ENCODE results near the gene NQO2. TPM values are rescaled to one million over a fixed set of nuclear protein-coding genes. Genes with fewer than 3 reads are reported as not detected.

NQO2 gene
- total and polyA plus RNA-seq, 2 of the 13 experiments (the other 11 are each of a cell fraction or from before 2014, with no cell fraction given), result 32.2 to 56.5 TPM

- Histone ChIP-seq H3K9me3 (ENCODE audit: low read length) (no peaks in the 10 kb centered on the region), H3K4me3 (replicated peaks in 1 of 3; ENCODE audit: insufficient read depth in 1 of 3, low read depth in 2 of 3, low read length in 3 of 3) (no peak overlapping the region), H3K79me2 (ENCODE audit: insufficient read depth, low read length) (peaks cover 4% of the 10 kb centered on the region), H2AFZ (ENCODE audit: low read length) (no peak overlapping the region), H3K4me1 (ENCODE audit: insufficient read depth, low read length) (peaks cover 26% of the 10 kb centered on the region), H4K20me1 (ENCODE audit: insufficient read depth, low read length) (no peaks in the 10 kb centered on the region; the same call in 1 of the 2 replicates), H3K4me2 (ENCODE audit: low read depth, low read length) (no peak overlapping the region), H3K9ac (ENCODE audit: insufficient read depth, low read depth, low read length) (no peak overlapping the region), H3K27me3 (ENCODE audit: control insufficient read depth in 1 of 2, insufficient read depth in 2 of 2, low read length in 2 of 2) (peaks cover 0 to 12% of the 10 kb centered on the region in 2 experiments; a peak in 3 of 5 replicates), H3K27ac (ENCODE audit: extremely low read length, insufficient read depth, low read length) (no peak overlapping the region), H3K36me3 (replicated peaks in 1 of 2; ENCODE audit: control insufficient read depth in 1 of 2, insufficient read depth in 2 of 2, low read length in 2 of 2) (no peaks in the 10 kb centered on the region)
- FAIRE-seq (no peak), ATAC-seq (no peak), DNase-seq (ENCODE audit: low spot score) (no peak)
- intact Hi-C loops (cut with micrococcal nuclease; ENCODE audit: unreplicated experiment), result loop anchor here (10.0 kb wide), 1 partner anchor 53 kb away; the partner anchor contains the start of gene BPHL
- WGBS (ENCODE audit: low lambda C conversion rate), result 86% methylated on average over 5 of the region's 5 CpGs
- ChIA-PET CTCF (ENCODE audit: low intra/inter-chr PET ratio, low total read pairs) (no interaction called here), POLR2A (no interaction called here)
- in situ Hi-C loops (cut with HindIII; ENCODE audit: extremely low pct_ligation_motif_present, low pct_unique_long_range_greater_than_20kb), result no loop called here
- no peak for TF ChIP-seq ZNF562 (CRISPR knock-in tag; IDR thresholded peaks at IDR 0.05; ENCODE audit: borderline replicate concordance)
- no peak for TF ChIP-seq TSC22D2 (CRISPR knock-in tag; IDR thresholded peaks at IDR 0.05; ENCODE audit: borderline replicate concordance)
- TF ChIP-seq THAP11 (CRISPR knock-in tag; IDR thresholded peaks at IDR 0.05), result no peak
- TF ChIP-seq, protein P1, sequence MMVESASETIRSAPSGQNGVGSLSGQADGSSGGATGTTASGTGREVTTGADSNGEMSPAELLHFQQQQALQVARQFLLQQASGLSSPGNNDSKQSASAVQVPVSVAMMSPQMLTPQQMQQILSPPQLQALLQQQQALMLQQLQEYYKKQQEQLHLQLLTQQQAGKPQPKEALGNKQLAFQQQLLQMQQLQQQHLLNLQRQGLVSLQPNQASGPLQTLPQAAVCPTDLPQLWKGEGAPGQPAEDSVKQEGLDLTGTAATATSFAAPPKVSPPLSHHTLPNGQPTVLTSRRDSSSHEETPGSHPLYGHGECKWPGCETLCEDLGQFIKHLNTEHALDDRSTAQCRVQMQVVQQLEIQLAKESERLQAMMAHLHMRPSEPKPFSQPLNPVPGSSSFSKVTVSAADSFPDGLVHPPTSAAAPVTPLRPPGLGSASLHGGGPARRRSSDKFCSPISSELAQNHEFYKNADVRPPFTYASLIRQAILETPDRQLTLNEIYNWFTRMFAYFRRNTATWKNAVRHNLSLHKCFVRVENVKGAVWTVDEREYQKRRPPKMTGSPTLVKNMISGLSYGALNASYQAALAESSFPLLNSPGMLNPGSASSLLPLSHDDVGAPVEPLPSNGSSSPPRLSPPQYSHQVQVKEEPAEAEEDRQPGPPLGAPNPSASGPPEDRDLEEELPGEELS (CRISPR knock-in tag; IDR thresholded peaks at IDR 0.05), result no peak
- TF ChIP-seq RARG (CRISPR knock-in tag; IDR thresholded peaks at IDR 0.05; ENCODE audit: low read depth), result no peak
- TF ChIP-seq RBM39 (IDR thresholded peaks at IDR 0.05; ENCODE audit: low read depth, low read length, poor library complexity, severe bottlenecking), result no peak
- TF ChIP-seq LCORL (IDR thresholded peaks at IDR 0.05), result no peak
- TF ChIP-seq LCORL (CRISPR knock-in tag; IDR thresholded peaks at IDR 0.05), result no peak
- no peak for TF ChIP-seq ZKSCAN1 (IDR thresholded peaks at IDR 0.05; ENCODE audit: low read length)
- no peak for TF ChIP-seq PTBP1 (IDR thresholded peaks at IDR 0.05; ENCODE audit: low read depth, low read length, poor library complexity, severe bottlenecking)
- TF ChIP-seq SMYD3 (CRISPR knock-in tag; IDR thresholded peaks at IDR 0.05), result no peak
- TF ChIP-seq ZFP37 (CRISPR knock-in tag; IDR thresholded peaks at IDR 0.05; ENCODE audit: borderline replicate concordance), result no peak
- TF ChIP-seq U2AF2 (IDR thresholded peaks at IDR 0.05; ENCODE audit: low read depth, low read length), result no peak
- TF ChIP-seq HOXA7 (CRISPR knock-in tag; IDR thresholded peaks at IDR 0.05), result no peak
- TF ChIP-seq RXRA (CRISPR knock-in tag; IDR thresholded peaks at IDR 0.05), result no peak
- TF ChIP-seq, protein P2, sequence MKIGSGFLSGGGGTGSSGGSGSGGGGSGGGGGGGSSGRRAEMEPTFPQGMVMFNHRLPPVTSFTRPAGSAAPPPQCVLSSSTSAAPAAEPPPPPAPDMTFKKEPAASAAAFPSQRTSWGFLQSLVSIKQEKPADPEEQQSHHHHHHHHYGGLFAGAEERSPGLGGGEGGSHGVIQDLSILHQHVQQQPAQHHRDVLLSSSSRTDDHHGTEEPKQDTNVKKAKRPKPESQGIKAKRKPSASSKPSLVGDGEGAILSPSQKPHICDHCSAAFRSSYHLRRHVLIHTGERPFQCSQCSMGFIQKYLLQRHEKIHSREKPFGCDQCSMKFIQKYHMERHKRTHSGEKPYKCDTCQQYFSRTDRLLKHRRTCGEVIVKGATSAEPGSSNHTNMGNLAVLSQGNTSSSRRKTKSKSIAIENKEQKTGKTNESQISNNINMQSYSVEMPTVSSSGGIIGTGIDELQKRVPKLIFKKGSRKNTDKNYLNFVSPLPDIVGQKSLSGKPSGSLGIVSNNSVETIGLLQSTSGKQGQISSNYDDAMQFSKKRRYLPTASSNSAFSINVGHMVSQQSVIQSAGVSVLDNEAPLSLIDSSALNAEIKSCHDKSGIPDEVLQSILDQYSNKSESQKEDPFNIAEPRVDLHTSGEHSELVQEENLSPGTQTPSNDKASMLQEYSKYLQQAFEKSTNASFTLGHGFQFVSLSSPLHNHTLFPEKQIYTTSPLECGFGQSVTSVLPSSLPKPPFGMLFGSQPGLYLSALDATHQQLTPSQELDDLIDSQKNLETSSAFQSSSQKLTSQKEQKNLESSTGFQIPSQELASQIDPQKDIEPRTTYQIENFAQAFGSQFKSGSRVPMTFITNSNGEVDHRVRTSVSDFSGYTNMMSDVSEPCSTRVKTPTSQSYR (CRISPR knock-in tag; IDR thresholded peaks at IDR 0.05; ENCODE audit: borderline replicate concordance), result no peak
- TF ChIP-seq HNRNPK (IDR thresholded peaks at IDR 0.05; ENCODE audit: low read depth, low read length, poor library complexity, severe bottlenecking), result no peak
- TF ChIP-seq ZNF44 (CRISPR knock-in tag; IDR thresholded peaks at IDR 0.05), result no peak
- no peak for TF ChIP-seq MTA3 (CRISPR knock-in tag; IDR thresholded peaks at IDR 0.05)
- no TSS peak for BruUV-seq (replicated peaks)
Observed at GRCh38 chr6:3061501-3061941, 61.8 kb downstream of the NQO2 start.
